Thyroid gland (tissue), 4 donors: Measurements from ENCODE around the gene DAND5. TPM values are rescaled to one million over a fixed set of nuclear protein-coding genes. Genes with fewer than 3 reads are reported as not detected.

Source experiments
- DNase-seq, 2 donors: peaks; one replicate each; pipeline ENCODE4 v3.0.0-alpha.2; 2019
- H3K27ac ChIP-seq, 3 donors: fragments of 200-600 bp; sonication (generic); 1 replicate in 2 of 3; 2 replicates in 1 of 3; pipeline ENCODE4 v1.5.1; 2016 to 2019; ENCODE audit warnings: mild to moderate bottlenecking in 1 of 3, moderate library complexity in 1 of 3
- H3K27me3 ChIP-seq: fragments of 200-600 bp; sonication (generic); one replicate; pipeline ENCODE4 v1.5.1; 2019
- H3K36me3 ChIP-seq, 2 donors: fragments of 200-600 bp; sonication (generic); one replicate each; pipeline ENCODE4 v1.5.1; 2016 to 2019
- H3K4me1 ChIP-seq, 2 donors: fragments of 200-600 bp; sonication (generic); one replicate each; pipeline ENCODE4 v1.5.1; 2017 to 2019
- H3K4me3 ChIP-seq, 3 donors: fragments of 200-600 bp; sonication (generic); replicated peaks in 1 of 3; 1 replicate in 2 of 3; 2 replicates in 1 of 3; pipeline ENCODE4 v1.5.1; 2016; ENCODE audit warnings: mild to moderate bottlenecking in 1 of 3
- H3K9me3 ChIP-seq: fragments of 200-600 bp; sonication (generic); one replicate; pipeline ENCODE4 v1.5.1; 2017
- CTCF ChIP-seq, 6 experiments: fragments of 200-600 bp in 3 of 6; fragments of 450-650 bp in 3 of 6; sonication (generic) in 3 of 6; IDR thresholded peaks; one replicate each; pipeline ENCODE4 v1.5.1; 2016 to 2019; ENCODE audit warnings: antibody characterized with exemption in 6 of 6, mild to moderate bottlenecking in 2 of 6, inconsistent platforms in 1 of 6, moderate library complexity in 1 of 6
- POLR2A ChIP-seq, 2 donors: fragments of 450-650 bp; IDR thresholded peaks; one replicate each; pipeline ENCODE4 v1.6.1; 2017; ENCODE audit warnings: antibody characterized with exemption in 2 of 2, mild to moderate bottlenecking in 2 of 2, moderate library complexity in 1 of 2
- WGBS, 2 donors: methylation state at CpG; one replicate each; pipeline ENCODE4 v1.1.5; 2017; 5-methylcytosine and 5-hydroxymethylcytosine counted together
- intact Hi-C: fragments of 100-400 bp; cut with DNase I; formaldehyde crosslinking; loops from one replicate; pipeline ENCODE4 v1.15.1; 2023
- total RNA-seq, 4 donors: library from RNA; depleted of rRNA; stranded (reverse); fragments of >200 nt; gene quantifications; one replicate each; pipeline ENCODE4 v1.2.3, GENCODE V29; 2016

The DAND5 gene
- total RNA-seq, 4 donors from 2014 or later, result 0.40 to 0.45 TPM; not detected in 2

- no peak overlapping the region for H3K4me3 ChIP-seq
- 90 to 93% methylated on average over 3 of the region's 3 CpGs for WGBS, 2 donors
- no peaks in the 10 kb centered on the region for H3K9me3 ChIP-seq
- H3K36me3 ChIP-seq, result no peaks in the 10 kb centered on the region
- no peak for DNase-seq
- TF ChIP-seq POLR2A (IDR thresholded peaks at IDR 0.05), result no peak
- no peak for TF ChIP-seq CTCF (IDR thresholded peaks at IDR 0.05)
- peaks cover 4 to 11% of the 10 kb centered on the region in 2 donors for H3K4me1 ChIP-seq
- no peaks in the 10 kb centered on the region for H3K27me3 ChIP-seq
- intact Hi-C loops, result loop anchor here (10.0 kb wide), 2 partner anchors 255 to 285 kb away; no protein-coding TSS in a partner anchor
- H3K27ac ChIP-seq, result no peak overlapping the region
Measured at GRCh38 chr19:12979974-12980373, 10.6 kb downstream of the DAND5 start.

- Histone ChIP-seq H3K27ac (no peak overlapping the region), H3K27me3 (no peaks in the 10 kb centered on the region), H3K9me3 (no peaks in the 10 kb centered on the region), H3K36me3 (no peaks in the 10 kb centered on the region), H3K4me3 (no peak overlapping the region), H3K4me1 (peaks cover 4 to 14% of the 10 kb centered on the region in 2 donors)
- WGBS, 2 donors, result 92% methylated on average over 6 of the region's 6 CpGs
- intact Hi-C loops, result loop anchor here (2.0 kb wide), 2 partner anchors 78 to 112 kb away; no protein-coding TSS in a partner anchor
- TF ChIP-seq POLR2A (IDR thresholded peaks at IDR 0.05) (no peak), CTCF (IDR thresholded peaks at IDR 0.05) (no peak)
- DNase-seq, result no peak
Measured at GRCh38 chr19:12982648-12983047, 13.3 kb downstream of the DAND5 start.

- Histone ChIP-seq H3K27ac (no peak overlapping the region), H3K4me3 (no peak overlapping the region), H3K4me1 (peaks cover 4 to 14% of the 10 kb centered on the region in 2 donors), H3K27me3 (no peaks in the 10 kb centered on the region), H3K9me3 (no peaks in the 10 kb centered on the region), H3K36me3 (no peaks in the 10 kb centered on the region)
- no peak for DNase-seq
- intact Hi-C loops, result loop anchor here (2.0 kb wide), 2 partner anchors 78 to 112 kb away; no protein-coding TSS in a partner anchor
- TF ChIP-seq POLR2A (IDR thresholded peaks at IDR 0.05) (no peak), CTCF (IDR thresholded peaks at IDR 0.05) (no peak)
- 53 to 56% methylated on average over 10 of the region's 10 CpGs for WGBS, 2 donors
Measured at GRCh38 chr19:12983091-12983490, 13.7 kb downstream of the DAND5 start.

- intact Hi-C loops, result loop anchor here (2.0 kb wide), 2 partner anchors 77 to 111 kb away; no protein-coding TSS in a partner anchor
- Histone ChIP-seq H3K27me3 (no peaks in the 10 kb centered on the region), H3K9me3 (no peaks in the 10 kb centered on the region), H3K27ac (no peak overlapping the region), H3K4me3 (no peak overlapping the region), H3K4me1 (peaks cover 4 to 14% of the 10 kb centered on the region in 2 donors), H3K36me3 (no peaks in the 10 kb centered on the region)
- TF ChIP-seq POLR2A (IDR thresholded peaks at IDR 0.05), result no peak
- TF ChIP-seq CTCF (IDR thresholded peaks at IDR 0.05), result peak; percentile 75 to 99 (median 98)
- DNase-seq, result peak; percentile 67 to 73
- 12 to 16% methylated on average over 37 to 45 of the region's 51 CpGs for WGBS, 2 donors
Measured at GRCh38 chr19:12983542-12984142, 14.3 kb downstream of the DAND5 start.

- Histone ChIP-seq H3K9me3 (no peaks in the 10 kb centered on the region), H3K27ac (no peak overlapping the region), H3K4me1 (peaks cover 4 to 14% of the 10 kb centered on the region in 2 donors), H3K36me3 (no peaks in the 10 kb centered on the region), H3K27me3 (no peaks in the 10 kb centered on the region), H3K4me3 (no peak overlapping the region)
- WGBS, 2 donors, result 85 to 87% methylated on average over 3 of the region's 3 CpGs
- intact Hi-C loops, result no loop called here
- no peak for TF ChIP-seq POLR2A (IDR thresholded peaks at IDR 0.05)
- TF ChIP-seq CTCF (IDR thresholded peaks at IDR 0.05), result no peak
- DNase-seq, result no peak
Measured at GRCh38 chr19:12984143-12984627, 14.8 kb downstream of the DAND5 start.
